ENCODE data around the gene ANKS1B. TPM values are rescaled to one million over a fixed set of nuclear protein-coding genes. Genes with fewer than 3 reads are reported as not detected.
A peak's percentile ranks its signal among the peaks of the same experiment; 100 is the strongest.

Gene ANKS1B
- total RNA-seq, 1 donor from 2014 or later = 0.46 TPM

GRCh38 chr12:99914206-99914605 lies 70.5 kb downstream of the ANKS1B start:
- DNase-seq (ENCODE audit: low read depth) = no peak
- no peak overlapping the region for H3K4me3 ChIP-seq (ENCODE audit: low read depth, low read length)
- no peak for TF ChIP-seq CTCF (conservative IDR thresholded peaks at IDR 0.05; ENCODE audit: low read depth, low read length)

DNA sequence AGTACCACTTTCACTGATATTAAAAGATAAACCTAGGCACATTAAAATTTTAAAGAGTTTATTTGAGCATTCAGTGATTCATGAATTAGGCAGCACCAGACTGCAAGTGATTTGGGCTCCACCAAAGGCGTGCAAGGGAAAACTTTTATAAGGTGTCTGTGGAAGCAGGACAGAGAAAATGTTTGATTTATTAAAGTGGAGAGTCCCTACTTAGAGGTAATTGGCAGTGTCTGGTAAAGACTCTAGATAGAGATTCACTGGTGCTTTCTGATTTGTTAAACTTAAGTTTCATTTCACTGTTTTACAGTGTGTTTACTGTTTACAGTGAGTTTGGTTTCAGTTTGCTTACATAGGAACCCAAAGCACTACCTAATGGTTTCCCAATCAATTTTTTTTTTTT lies 72.8 kb downstream of the ANKS1B start:
- TF ChIP-seq CTCF (conservative IDR thresholded peaks at IDR 0.05; ENCODE audit: low read depth, low read length) = no peak
- no peak for DNase-seq (ENCODE audit: low read depth)
- H3K4me3 ChIP-seq (ENCODE audit: low read depth, low read length) = no peak overlapping the region

DNA sequence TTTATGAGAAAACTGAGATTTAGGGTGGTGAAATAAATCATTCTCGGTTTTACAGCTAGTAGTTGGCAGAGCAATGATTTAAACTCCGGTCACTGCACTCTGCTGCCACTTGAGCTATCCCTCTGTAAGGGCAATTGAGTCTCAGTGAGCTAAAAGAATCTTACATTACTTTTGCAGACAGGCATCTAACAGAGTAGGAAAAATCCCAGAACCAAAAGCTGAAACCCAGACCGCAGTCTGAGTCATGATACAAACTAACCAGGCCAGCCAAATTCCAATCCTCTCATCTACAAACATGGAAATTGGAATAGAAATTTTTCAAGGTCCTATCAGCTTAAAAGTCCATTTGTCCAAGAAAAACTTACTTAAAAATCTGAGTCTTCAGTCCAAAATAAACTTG lies 73.7 kb downstream of the ANKS1B start:
- TF ChIP-seq CTCF (conservative IDR thresholded peaks at IDR 0.05; ENCODE audit: low read depth, low read length) = no peak
- peak; percentile 66 for DNase-seq (ENCODE audit: low read depth)
- no peak overlapping the region for H3K4me3 ChIP-seq (ENCODE audit: low read depth, low read length)

GRCh38 chr12:99910342-99910741 lies 74.4 kb downstream of the ANKS1B start:
- no peak for TF ChIP-seq CTCF (conservative IDR thresholded peaks at IDR 0.05; ENCODE audit: low read depth, low read length)
- no peak overlapping the region for H3K4me3 ChIP-seq (ENCODE audit: low read depth, low read length)
- no peak for DNase-seq (ENCODE audit: low read depth)

- no peak for DNase-seq (ENCODE audit: low read depth)
- TF ChIP-seq CTCF (conservative IDR thresholded peaks at IDR 0.05; ENCODE audit: low read depth, low read length) = no peak
- H3K4me3 ChIP-seq (ENCODE audit: low read depth, low read length) = no peak overlapping the region
Observed at GRCh38 chr12:99906786-99907579, 77.8 kb downstream of the ANKS1B start.

- no peak overlapping the region for H3K4me3 ChIP-seq (ENCODE audit: low read depth, low read length)
- TF ChIP-seq CTCF (conservative IDR thresholded peaks at IDR 0.05; ENCODE audit: low read depth, low read length) = no peak
- DNase-seq (ENCODE audit: low read depth) = no peak
Observed at GRCh38 chr12:99901181-99901580, 83.6 kb downstream of the ANKS1B start.

DNA sequence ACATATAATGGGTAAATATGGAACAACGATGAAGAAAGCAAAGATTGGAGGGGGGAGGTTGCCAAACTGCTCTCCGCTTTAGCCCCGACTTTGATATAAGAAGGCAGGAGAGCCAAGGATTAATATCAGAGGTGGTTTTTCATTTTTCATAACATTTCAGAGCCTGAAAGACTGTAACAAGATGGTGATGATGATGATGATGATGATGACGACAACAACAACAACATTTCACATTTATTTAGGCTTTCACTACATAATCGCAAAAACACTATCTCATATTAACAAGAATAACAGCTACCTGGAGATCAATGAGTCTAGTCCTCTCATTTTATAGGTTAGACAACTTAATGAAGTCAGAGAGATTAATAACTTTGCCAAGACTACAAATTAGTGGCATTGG lies 86.1 kb downstream of the ANKS1B start:
- no peak overlapping the region for H3K4me3 ChIP-seq (ENCODE audit: low read depth, low read length)
- no peak for TF ChIP-seq CTCF (conservative IDR thresholded peaks at IDR 0.05; ENCODE audit: low read depth, low read length)
- no peak for DNase-seq (ENCODE audit: low read depth)
